Activated CD4-positive, alpha-beta T cell treated with anti-CD3 and anti-CD28 coated beads, Interleukin-2, Interleukin-6, amounts not matched to agents 100 ng/mL and 50 ng/mL, durations not matched to agents 16 hours and 8 hours (primary cell): Measurements from ENCODE around the gene KRT6C.
A peak's percentile ranks its signal among the peaks of the same experiment; 100 is the strongest.
"Not testable (repeated sequence)": the region's sequence is repeated elsewhere in the genome, so short reads cannot be mapped to it uniquely, and the experiment has no call there.

ENCODE experiments used
- DNase-seq: peaks from one replicate; pipeline ENCODE4 v3.0.0-alpha.2; 2020

The KRT6C gene

DNA sequence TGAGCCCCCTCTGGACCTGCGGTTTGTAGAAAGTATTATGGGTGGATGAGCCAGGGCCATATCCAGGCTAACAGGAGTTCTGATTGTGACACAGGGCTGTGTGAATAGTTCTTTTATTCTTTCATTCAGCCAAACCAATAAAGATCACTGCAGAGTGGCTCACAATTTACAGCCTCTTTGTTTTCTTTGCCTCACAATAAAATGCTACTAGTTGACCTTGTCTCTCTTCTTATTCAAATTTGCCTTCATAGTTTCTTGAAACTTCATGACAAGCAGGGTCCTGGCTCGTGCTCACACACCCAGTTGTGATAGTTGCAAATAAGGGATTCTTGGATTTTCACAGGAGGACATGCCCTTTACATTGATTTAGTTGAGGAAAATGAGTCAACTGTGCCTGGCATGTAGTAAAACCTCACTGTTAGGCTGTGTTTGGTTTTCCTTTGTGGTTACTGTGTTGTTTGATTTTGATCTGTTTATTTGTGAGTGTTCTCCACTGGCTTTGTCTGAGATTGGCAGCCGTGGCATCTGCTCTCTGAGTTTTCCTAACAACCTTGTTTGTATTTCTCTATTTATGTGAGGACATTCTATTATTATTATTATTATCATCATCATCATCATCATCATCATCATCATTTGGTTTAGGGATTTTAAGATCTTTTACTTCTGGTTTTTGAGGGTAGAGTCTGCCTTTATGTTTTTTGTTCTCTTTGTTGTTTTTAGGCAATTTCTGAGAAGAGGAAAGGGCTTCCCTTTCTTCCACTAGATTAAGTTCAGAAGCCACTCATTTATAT, 19.0 kb downstream of the KRT6C start:
- peak; percentile 4 for DNase-seq

- DNase-seq = no peak
Observed at GRCh38 chr12:52452101-52452500, 21.5 kb downstream of the KRT6C start, which contains the start of gene KRT6B. KRT6B (minus strand) TSS chr12:52452146; CDS start chr12:52452078, 68 bp downstream.

GRCh38 chr12:52448228-52448627, 25.4 kb downstream of the KRT6C start:
- no peak for DNase-seq

DNA sequence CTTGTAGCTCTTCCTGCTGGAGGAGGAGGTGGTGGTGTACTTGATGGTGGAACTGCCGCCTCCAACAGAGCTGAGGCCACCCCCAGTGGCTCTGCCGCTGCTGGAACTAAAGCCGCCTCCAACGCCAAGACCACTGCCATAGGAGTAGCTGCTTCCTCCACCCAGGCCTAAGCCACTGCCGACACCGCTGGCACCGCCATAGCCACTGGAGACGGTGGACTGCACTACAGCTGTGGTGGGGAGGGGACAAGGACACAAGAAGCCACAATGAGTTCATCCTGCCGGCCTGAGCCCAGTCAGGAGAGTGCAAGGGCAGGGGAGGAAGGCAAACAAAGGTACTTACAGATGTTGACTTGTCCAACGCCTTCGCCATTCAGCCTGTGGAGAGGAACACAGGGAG, 26.4 kb downstream of the KRT6C start:
- not testable (repeated sequence) for DNase-seq

GRCh38 chr12:52446367-52447045, 27.1 kb downstream of the KRT6C start:
- DNase-seq = no peak

GRCh38 chr12:52445876-52446275, 27.7 kb downstream of the KRT6C start:
- DNase-seq = no peak

DNA sequence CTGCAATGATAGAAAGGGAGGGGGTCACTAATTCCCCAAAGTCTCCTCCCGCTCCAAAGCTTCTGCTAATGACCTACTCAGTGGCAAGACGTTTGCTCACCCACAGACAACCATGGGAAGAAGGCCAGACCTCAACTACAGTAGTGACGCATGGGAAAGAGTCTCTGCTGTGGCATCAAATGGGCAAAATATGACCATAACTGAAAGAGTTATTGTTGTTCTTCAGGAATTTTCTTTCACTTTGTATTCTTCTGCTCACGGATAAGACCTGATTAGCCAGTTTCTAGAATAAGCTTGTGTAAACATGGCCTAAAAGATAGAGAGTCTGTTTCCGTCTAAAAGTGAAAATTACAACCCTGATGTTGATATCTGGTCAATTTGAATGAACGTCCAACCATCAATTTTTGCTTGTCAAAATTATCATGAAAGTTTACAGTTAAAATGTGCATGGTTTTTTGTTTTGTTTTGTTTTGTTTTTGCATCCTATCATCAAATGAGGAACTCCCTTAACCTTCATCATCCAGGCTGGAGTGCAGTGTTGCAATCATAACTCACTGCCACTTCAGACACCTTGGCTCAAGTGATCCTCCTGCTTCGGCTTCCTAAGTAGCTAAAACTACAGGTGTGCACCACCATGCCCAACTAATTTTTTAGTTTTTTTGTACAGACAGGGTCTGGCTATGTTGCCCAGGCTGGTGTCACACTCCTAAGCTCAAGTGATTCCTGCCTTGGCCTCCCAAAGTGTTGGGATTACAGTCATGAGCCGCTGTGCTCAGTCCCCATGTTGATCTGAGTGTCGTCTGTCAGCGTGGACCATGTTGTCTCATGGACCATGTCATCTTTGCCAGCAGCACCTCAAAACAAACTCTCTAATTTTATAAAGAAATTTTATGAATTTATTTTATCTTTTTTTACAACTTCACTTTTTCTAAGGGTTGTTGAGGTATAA, 28.7 kb downstream of the KRT6C start:
- DNase-seq = no peak

DNA sequence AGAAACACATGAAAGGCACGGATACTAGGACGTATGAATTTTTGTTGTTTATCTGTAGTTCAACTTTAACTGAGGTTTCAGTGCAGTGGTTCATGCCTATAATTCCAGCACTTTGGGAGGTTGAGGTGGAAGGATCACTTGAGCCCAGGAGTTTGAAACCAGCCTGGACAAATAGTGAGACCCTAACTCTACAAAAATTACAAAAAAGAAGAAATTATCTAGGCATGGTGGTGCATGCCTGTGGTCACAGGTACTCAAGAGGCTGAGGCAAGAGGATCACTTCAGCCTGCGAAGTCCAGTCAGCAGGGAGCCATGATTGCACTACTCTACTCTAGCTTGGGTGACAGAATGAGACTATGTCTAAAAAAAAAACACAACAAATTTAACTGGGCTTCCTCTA, 29.6 kb downstream of the KRT6C start:
- DNase-seq = no peak

DNA sequence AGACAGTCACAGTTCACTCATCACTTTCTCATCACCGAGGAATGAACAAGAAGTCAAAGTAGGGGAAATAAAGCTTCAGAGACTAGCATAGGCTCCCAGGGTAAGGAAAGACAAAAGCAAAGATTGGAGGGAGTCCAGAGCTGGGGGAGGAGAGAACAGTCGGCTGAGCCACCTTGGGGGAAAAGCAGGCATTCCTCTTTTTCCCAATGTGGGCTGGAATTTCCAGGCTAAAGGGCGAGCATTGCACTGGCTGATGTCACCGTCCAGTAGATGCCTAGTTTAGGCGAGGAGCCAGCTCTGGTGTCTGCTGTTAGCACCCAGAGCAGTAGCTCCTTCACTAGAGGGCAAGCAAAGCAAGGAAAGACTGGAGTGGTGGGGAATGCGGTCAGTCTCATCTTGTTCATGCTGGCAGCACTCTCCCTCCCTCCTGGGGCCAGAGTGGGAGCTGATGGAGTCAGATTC, 31.0 kb downstream of the KRT6C start:
- no peak for DNase-seq

GRCh38 chr12:52441320-52441911, 32.2 kb downstream of the KRT6C start:
- no peak for DNase-seq

DNA sequence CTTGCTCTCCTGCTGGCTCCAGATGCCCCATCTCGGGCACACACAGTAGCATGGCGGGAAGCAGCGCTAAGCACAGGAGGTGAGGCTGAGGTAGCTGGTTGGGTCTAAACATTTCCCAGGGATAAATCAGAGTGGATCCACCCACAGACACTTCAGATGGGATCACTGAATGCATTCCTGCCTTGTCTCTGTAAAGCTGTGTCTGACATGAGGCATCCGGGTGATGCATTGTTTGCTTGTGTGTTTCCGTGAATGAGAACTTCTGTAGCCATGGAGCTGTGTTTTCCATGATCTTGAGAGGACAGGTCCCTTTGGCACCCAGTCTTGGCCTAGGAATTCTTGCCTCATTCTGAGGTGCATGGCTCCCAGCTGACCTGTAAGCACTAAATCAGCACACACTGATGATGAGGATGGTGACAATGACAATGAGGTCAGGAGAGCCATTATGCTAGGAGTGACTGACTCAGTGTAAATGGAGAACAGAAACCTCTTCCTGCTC, 32.7 kb downstream of the KRT6C start:
- no peak for DNase-seq

DNA sequence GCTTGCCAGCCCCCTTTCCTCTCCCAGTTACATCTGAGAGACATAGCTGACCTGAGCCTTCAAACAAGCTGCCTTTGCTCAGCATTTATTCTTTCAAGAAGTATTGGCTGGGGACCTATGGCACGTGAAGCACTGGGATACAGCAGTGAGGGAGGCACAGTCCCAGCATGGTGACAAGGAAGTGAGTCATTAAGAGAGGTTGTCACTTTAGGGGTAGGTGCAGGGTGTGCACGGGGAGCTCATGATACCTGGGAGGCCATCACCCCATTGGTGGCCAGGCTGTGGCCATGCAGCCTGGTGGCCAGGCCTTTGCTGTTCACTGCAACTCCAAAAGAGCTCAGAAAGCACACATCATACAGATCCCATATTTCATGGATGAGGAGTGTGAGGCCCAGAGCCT, 33.8 kb downstream of the KRT6C start:
- DNase-seq = no peak

DNA sequence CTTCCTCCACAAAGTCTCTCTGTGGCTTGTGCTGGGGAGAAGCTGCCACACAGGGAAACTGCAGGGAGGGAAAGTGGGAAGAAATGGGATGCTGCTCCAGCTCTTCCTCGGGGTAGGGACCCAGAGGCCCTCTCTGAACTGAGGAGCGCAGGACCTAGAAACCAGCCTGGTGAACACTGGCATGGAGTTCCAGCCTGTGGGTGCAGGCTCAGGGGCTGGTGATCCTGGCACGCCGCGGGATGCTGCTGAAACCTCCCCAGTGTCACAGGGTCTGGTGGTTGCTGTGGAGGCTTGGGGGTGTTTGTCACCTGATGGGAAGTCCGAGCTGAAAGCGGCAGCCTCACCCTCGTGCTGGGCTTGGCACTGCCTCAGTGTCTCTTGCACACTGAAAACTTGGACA, 34.2 kb downstream of the KRT6C start:
- DNase-seq = no peak

DNA sequence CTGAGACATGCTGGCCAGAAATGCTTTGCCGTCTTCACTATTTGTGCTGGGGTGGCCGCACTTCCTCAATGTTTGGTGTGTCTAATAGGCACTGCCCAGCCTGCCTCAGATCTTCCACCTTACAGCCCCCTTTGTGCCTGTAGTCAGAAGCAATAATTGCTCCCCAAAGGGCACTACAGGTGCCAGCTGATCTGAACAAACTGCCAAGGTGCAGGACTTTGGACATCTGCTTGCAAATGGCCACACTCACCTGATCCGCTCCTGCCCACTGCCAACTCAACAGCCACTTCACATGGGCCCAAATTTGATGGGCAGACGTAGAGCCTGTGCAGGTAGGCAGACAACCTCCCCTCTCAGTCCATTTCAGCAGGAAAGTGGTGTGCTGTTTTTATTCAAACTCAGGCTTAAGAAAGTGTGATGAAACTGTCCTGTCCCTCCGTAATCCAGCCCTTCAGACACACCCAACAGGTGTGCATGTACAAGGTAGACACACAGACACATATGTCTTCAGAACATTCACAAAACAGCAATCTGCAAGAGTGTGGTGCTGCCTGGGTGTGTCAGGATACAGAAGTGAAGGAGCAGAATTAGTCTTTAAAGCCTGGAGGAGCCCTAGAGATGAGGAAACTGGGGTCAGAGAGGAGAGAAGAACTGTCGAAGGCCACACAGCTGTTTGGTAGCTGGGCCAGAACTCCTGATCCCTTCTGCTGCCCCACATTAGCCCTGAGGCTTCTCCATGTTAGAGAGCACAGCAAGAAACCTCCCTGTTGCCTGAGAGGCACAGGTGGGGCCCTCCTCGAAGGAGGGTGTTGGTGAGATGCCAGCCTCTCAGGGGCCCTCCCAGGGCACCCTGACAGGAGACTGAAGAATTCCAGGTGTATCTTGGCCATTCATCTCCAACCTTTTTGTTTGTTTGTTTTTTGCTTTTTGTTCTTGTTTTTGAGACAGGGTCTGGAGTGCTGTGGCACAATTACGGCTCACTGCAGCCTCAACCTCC, 35.0 kb downstream of the KRT6C start:
- DNase-seq = no peak

GRCh38 chr12:52437508-52437907, 36.1 kb downstream of the KRT6C start:
- no peak for DNase-seq

DNA sequence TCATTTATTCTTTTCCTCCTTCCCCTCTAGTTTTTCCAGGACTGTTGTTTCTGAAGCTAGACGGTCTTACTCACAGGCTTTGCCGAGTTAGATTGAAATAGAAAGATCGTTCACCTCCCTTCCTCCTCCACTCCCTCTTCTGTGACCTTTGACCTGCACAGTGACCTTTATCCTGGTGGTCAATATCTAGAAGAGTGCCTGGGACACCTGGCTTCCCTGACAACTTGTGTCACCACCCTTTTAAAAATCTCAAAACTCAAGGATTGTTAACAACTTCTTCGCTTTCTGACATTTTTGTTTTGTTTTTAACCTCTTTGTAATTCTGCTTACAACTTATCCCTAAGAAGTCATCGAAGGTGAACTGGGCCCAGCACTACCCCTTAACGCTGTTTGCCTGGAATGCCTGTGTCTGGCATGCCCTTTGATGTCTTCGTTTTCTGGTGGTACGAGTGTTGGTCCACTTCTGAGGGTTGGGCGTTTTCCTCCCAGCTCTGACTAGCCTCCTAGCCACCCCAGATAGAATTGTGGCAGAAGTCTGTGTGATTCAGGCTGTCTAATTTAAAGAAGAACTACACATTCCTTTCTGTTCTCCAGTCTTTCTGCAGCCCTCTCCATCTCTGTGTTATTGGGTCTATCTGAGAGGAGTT, 36.7 kb downstream of the KRT6C start:
- DNase-seq = no peak

DNA sequence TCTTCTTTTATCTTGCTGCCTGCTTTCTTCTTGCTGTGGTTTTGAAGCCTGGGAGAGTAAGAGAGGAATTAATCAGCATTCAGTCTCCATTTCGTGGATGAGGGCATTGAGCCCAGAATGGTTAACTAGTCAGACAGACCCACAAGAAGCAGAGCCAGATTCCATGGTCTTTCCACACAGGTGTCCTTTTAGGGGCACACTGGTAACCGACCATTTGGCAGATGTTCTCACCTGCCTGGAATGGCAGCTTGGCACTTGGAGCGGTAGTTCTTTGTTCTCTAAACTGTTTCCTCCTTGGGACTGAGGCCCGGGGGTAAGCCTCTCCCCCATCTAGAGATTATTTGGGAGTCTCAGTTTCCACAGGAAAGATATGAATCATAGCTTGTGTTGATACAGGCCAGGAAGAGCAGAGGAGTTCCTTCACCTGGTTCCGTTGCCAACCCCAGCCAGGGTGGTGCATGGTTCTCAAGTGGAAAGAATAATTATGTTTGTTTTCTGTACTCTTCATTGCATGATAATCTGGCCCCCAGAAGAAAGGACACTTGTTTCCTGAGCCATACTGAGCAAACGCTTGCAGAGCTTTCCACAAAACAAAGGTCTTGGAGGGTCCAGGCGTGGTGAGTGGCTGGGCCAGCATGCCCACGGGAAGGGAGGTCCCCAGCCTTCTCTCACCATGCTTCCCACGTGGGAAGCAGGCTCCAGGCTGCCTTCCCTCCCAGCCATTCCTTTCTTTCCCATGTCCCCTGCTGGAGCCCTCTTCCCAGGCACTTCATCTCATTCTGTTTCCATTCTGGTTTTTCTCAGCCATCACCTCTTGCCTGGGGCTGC, 37.4 kb downstream of the KRT6C start:
- no peak for DNase-seq

DNA sequence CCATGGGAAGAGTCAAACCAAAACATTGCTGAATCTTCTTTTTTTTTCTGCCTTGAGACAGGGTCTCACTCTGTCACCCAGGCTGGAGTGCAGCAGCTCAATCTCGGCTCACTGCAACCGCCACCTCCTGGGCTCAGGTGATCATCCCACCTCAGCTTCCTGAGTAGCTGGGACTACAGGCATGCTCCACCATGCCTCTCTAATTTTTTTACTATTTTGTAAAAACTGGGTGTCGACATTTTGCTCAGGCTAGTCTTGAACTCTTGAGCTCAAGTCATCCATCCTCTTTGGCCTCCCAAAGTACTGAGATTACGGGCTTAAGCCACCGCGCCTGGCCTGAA, 38.0 kb downstream of the KRT6C start:
- DNase-seq = no peak

- no peak for DNase-seq
Observed at GRCh38 chr12:52434760-52435530, 38.7 kb downstream of the KRT6C start.
